T-cell (primary cell): ENCODE measurements around the gene INTS6L. TPM values are rescaled to one million over a fixed set of nuclear protein-coding genes. Genes with fewer than 3 reads are reported as not detected.

Experiments used
- ATAC-seq, 4 experiments: fragments of 200-7000 bp in 3 of 4; fragments of 150-1000 bp in 1 of 4; cut with Tn5 transposase; replicated peaks in 1 of 4; 1 replicate in 3 of 4; 2 replicates in 1 of 4; pipeline ENCODE4 v1.10.0; 2021; ENCODE audit warnings: moderate library complexity in 3 of 4, mild to moderate bottlenecking in 2 of 4, moderate number of reproducible peaks in 1 of 4
- CTCF ChIA-PET, 2 donors: fragments of 300-600 bp; sonication (Branson Sonifier 250); formaldehyde crosslinking; loops; one replicate each; lab custom pipeline; 2022; ENCODE audit warnings: antibody characterized with exemption in 2 of 2; lab: Charles Lee
- POLR2A ChIA-PET, 2 donors: fragments of 300-600 bp; sonication (Branson Sonifier 250); formaldehyde crosslinking; loops; one replicate each; lab custom pipeline; 2022; ENCODE audit warnings: antibody characterized with exemption in 2 of 2; lab: Charles Lee
- DNase-seq, 35 experiments: peaks; one replicate each; pipeline versions ENCODE4 v3.0.0 to v3.0.0-alpha.2; 2013 to 2023
- H3K27ac ChIP-seq: one replicate; pipeline ENCODE4 v1.5.1; 2013; ENCODE audit warnings: low read length
- H3K27me3 ChIP-seq, 2 experiments: replicated peaks in 1 of 2; 1 replicate in 1 of 2; 2 replicates in 1 of 2; pipeline versions ENCODE4 v1.6.1 to v1.7.0; 2013; ENCODE audit warnings: low read length in 1 of 2, mixed read lengths in 1 of 2; ENCODE audit not compliant: control insufficient read depth in 2 of 2, insufficient read depth in 2 of 2; ENCODE audit errors: extremely low read depth in 1 of 2
- H3K36me3 ChIP-seq, 2 donors: 1 replicate in 1 of 2; 2 replicates in 1 of 2; pipeline versions ENCODE4 v1.6.1 to v1.7.0; 2013; ENCODE audit warnings: low read length in 1 of 2; ENCODE audit not compliant: control insufficient read depth in 2 of 2, insufficient read depth in 1 of 2; ENCODE audit errors: extremely low read depth in 1 of 2
- H3K4me1 ChIP-seq, 2 experiments: 1 replicate in 1 of 2; 2 replicates in 1 of 2; pipeline versions ENCODE4 v1.6.1 to v1.7.0; 2013; ENCODE audit warnings: low read length in 2 of 2, mixed read lengths in 1 of 2; ENCODE audit not compliant: insufficient read depth in 2 of 2, control insufficient read depth in 1 of 2; ENCODE audit errors: extremely low read depth in 1 of 2
- H3K4me3 ChIP-seq, 2 donors: 1 replicate in 1 of 2; 2 replicates in 1 of 2; pipeline versions ENCODE4 v1.5.1 to v1.7.0; 2013; ENCODE audit warnings: mild to moderate bottlenecking in 2 of 2, low read length in 1 of 2, moderate library complexity in 1 of 2; ENCODE audit not compliant: control insufficient read depth in 1 of 2; ENCODE audit errors: extremely low read depth in 1 of 2
- H3K9me3 ChIP-seq: 2 replicates; pipeline ENCODE4 v1.7.0; 2013
- H3K27ac Mint-ChIP-seq, 2 donors: one replicate each; pipeline ENCODE4 v1.8.0; 2020 to 2021; ENCODE audit warnings: mild to moderate bottlenecking in 2 of 2, mixed read lengths in 2 of 2
- H3K27me3 Mint-ChIP-seq, 2 donors: one replicate each; pipeline ENCODE4 v1.8.0; 2021 to 2022; ENCODE audit warnings: mixed read lengths in 2 of 2
- H3K36me3 Mint-ChIP-seq: one replicate; pipeline ENCODE4 v1.8.0; 2021; ENCODE audit warnings: mixed read lengths
- H3K4me1 Mint-ChIP-seq, 3 donors: one replicate each; pipeline ENCODE4 v1.8.0; 2020 to 2022; ENCODE audit warnings: mixed read lengths in 3 of 3, mild to moderate bottlenecking in 1 of 3
- H3K4me3 Mint-ChIP-seq, 3 donors: one replicate each; pipeline ENCODE4 v1.8.0; 2020 to 2022; ENCODE audit warnings: mild to moderate bottlenecking in 3 of 3, mixed read lengths in 3 of 3, moderate library complexity in 3 of 3
- H3K9me3 Mint-ChIP-seq, 3 donors: one replicate each; pipeline ENCODE4 v1.8.0; 2020 to 2022; ENCODE audit warnings: mixed read lengths in 3 of 3
- WGBS: methylation state at CpG from one replicate; pipeline ENCODE4 v1.1.5; 2013; ENCODE audit warnings: missing lambda C conversion rate; ENCODE audit not compliant: insufficient coverage; 5-methylcytosine and 5-hydroxymethylcytosine counted together
- total RNA-seq, 35 experiments: library from RNA in 6 of 35; stranded (reverse) in 6 of 35; fragments of 120-200 nt in 1 of 35; gene quantifications; one replicate each; pipeline versions ENCODE4 v1.2.1 to v1.2.4 and lab custom pipeline; 2013 to 2026

INTS6L gene
- total RNA-seq, 5 donors from 2014 or later (not counting 1 experiment from before 2014, with no cell fraction given): 28.6 to 41.8 (median 30.4) TPM

DNA sequence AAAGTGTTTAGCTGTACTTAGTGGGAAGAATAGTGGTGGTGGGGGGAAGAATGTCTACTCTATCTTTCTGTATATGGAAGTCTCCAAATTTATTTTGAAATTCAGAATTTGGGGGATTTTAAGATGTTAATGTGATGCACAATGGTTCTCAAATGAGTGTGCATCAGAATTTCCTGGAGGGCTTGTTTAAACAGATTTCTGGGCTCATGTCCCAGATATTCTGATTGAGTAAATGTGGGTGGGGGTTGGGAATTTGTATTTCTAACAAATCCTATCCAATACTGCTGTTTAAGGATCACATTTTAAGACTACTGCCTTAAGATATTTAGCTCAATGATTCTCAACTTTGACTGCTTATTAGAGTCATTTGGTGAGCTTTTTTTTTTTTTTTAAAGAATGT, 15.1 kb upstream of the INTS6L start:
- H3K27me3 Mint-ChIP-seq: peaks cover 0 to 20% of the 10 kb centered on the region in 2 donors
- H3K36me3 Mint-ChIP-seq: no peaks in the 10 kb centered on the region
- H3K27me3 ChIP-seq: no peaks in the 10 kb centered on the region
- H3K27ac ChIP-seq: no peak overlapping the region
- no peak for DNase-seq
- no peaks in the 10 kb centered on the region for H3K36me3 ChIP-seq
- H3K9me3 ChIP-seq: no peaks in the 10 kb centered on the region
- ChIA-PET CTCF (interaction anchor here in 1 of 2 donors (0.7 kb wide), 1 partner anchor 143 kb away, joined by 4 read pairs; no protein-coding TSS in a partner anchor), POLR2A (interaction anchor here (0.7 to 1.1 kb wide), 2 partner anchors 10 to 15 kb away, joined by 5 to 7 read pairs; no protein-coding TSS in a partner anchor)
- no peak overlapping the region for H3K27ac Mint-ChIP-seq
- ATAC-seq: no peak
- no peaks in the 10 kb centered on the region for H3K4me1 ChIP-seq
- no peaks in the 10 kb centered on the region for H3K4me1 Mint-ChIP-seq
- H3K4me3 ChIP-seq: no peak overlapping the region
- no peaks in the 10 kb centered on the region for H3K9me3 Mint-ChIP-seq
- H3K4me3 Mint-ChIP-seq: no peak overlapping the region

- Mint-ChIP-seq H3K27ac (no peak overlapping the region), H3K9me3 (no peaks in the 10 kb centered on the region), H3K27me3 (peaks cover 0 to 20% of the 10 kb centered on the region in 2 donors), H3K4me3 (no peak overlapping the region), H3K4me1 (no peaks in the 10 kb centered on the region), H3K36me3 (no peaks in the 10 kb centered on the region)
- no peaks in the 10 kb centered on the region for H3K36me3 ChIP-seq
- ATAC-seq: no peak
- ChIA-PET CTCF (no interaction called here), POLR2A (no interaction called here)
- no peaks in the 10 kb centered on the region for H3K4me1 ChIP-seq
- no CpG with 5 or more reads among the region's 2 CpGs for WGBS
- H3K27me3 ChIP-seq: no peaks in the 10 kb centered on the region
- no peaks in the 10 kb centered on the region for H3K9me3 ChIP-seq
- DNase-seq: no peak
- no peak overlapping the region for H3K27ac ChIP-seq
- H3K4me3 ChIP-seq: no peak overlapping the region
Measured at GRCh38 chrX:135509885-135510284, 10.6 kb upstream of the INTS6L start.

GRCh38 chrX:135512508-135513129, 7.8 kb upstream of the INTS6L start:
- CTCF ChIA-PET: no interaction called here
- H3K36me3 ChIP-seq: no peaks in the 10 kb centered on the region
- ATAC-seq (no peak), DNase-seq (no peak)
- no peak overlapping the region for H3K27ac ChIP-seq
- H3K27me3 ChIP-seq: no peaks in the 10 kb centered on the region
- POLR2A ChIA-PET: no interaction called here
- H3K9me3 ChIP-seq: no peaks in the 10 kb centered on the region
- H3K4me3 ChIP-seq: no peak overlapping the region
- no peaks in the 10 kb centered on the region for H3K4me1 ChIP-seq
- Mint-ChIP-seq H3K4me3 (no peak overlapping the region), H3K4me1 (no peaks in the 10 kb centered on the region), H3K27me3 (peaks cover 0 to 31% of the 10 kb centered on the region in 2 donors), H3K27ac (no peak overlapping the region), H3K9me3 (no peaks in the 10 kb centered on the region), H3K36me3 (no peaks in the 10 kb centered on the region)
- whole genome bisulfite sequencing: no CpG with 5 or more reads among the region's 3 CpGs

DNA sequence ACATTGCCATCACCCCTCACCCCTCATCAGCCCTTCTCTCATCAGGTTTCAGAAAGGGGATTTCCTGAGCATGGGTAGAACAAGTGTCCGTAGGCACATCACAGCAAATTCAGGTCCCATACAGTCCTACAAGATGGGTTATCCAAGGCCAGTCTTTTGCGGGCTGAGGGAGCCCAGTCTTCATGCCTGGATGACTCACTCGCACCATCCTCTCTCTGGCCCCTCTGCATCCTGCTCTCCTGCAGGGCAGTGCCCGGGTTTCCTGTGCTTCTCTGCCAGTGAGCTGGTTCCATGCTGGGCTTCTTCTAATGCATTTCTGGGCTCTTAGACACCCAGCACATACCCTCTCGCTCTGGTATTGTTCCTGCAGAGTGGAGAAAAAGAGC, 7.3 kb upstream of the INTS6L start:
- H3K4me1 ChIP-seq: no peaks in the 10 kb centered on the region
- no peaks in the 10 kb centered on the region for H3K27me3 ChIP-seq
- DNase-seq: no peak
- H3K4me3 ChIP-seq: no peak overlapping the region
- ChIA-PET CTCF (no interaction called here), POLR2A (no interaction called here)
- no peak overlapping the region for H3K27ac ChIP-seq
- no peaks in the 10 kb centered on the region for H3K9me3 ChIP-seq
- Mint-ChIP-seq H3K27ac (no peak overlapping the region), H3K4me3 (no peak overlapping the region), H3K27me3 (peaks cover 0 to 29% of the 10 kb centered on the region in 2 donors), H3K9me3 (no peaks in the 10 kb centered on the region), H3K36me3 (no peaks in the 10 kb centered on the region), H3K4me1 (no peaks in the 10 kb centered on the region)
- WGBS: 93% methylated on average over 2 of the region's 5 CpGs
- no peak for ATAC-seq
- H3K36me3 ChIP-seq: no peaks in the 10 kb centered on the region

DNA sequence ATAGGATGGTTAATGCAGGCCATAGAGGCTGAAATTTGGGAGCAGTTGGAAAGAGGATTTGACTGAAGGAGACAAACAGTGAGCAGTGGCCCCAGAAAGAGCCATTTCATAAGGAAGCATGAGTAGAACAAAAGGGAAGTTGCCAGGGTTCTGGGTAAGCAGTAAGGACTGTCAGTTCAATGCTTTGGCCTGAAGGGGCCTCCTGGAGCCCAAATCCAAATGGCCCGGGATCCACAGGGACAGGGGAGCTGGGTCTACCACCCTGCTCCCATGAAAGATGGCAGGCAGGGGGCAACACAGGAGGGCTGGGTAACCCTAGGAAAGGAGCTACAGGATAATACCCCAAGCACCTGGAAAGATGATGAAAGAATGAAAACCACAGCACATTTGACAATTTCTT, 4.1 kb upstream of the INTS6L start:
- ATAC-seq (no peak), DNase-seq (no peak)
- POLR2A ChIA-PET: no interaction called here
- Mint-ChIP-seq H3K4me3 (no peak overlapping the region), H3K27me3 (peaks cover 0 to 22% of the 10 kb centered on the region in 2 donors), H3K27ac (no peak overlapping the region), H3K36me3 (no peaks in the 10 kb centered on the region), H3K4me1 (peaks cover 6 to 9% (median 7%) of the 10 kb centered on the region in 3 donors), H3K9me3 (no peaks in the 10 kb centered on the region)
- Histone ChIP-seq H3K4me3 (no peak overlapping the region), H3K27ac (no peak overlapping the region), H3K4me1 (peaks cover 0 to 7% of the 10 kb centered on the region in 2 experiments), H3K27me3 (no peaks in the 10 kb centered on the region), H3K9me3 (no peaks in the 10 kb centered on the region), H3K36me3 (no peaks in the 10 kb centered on the region)
- no CpG with 5 or more reads among the region's 1 CpG for WGBS
- CTCF ChIA-PET: interaction anchor here in 1 of 2 donors (0.6 kb wide), 1 partner anchor 104 kb away, joined by 3 read pairs; no protein-coding TSS in a partner anchor

DNA sequence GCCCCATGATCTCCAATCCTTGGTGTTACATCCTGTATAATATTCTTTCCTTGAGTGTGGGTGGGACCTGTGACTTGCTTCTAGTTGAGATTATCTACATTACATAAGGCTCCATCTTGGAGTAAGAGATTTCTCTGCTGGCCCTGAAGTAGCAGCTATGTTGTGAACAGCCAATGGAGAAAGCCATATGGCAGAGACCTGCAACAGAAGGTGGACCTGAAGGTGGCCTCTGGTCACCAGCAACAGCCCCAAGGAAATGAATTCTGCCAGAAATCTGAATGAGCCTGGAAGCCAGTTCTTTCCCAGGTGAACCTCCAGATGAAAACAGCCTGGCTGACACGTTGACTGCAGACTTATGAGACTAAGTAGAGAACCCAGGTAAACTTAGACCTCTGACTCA, 2.3 kb upstream of the INTS6L start:
- no CpG with 5 or more reads among the region's 1 CpG for WGBS
- Histone ChIP-seq H3K9me3 (no peaks in the 10 kb centered on the region), H3K4me1 (peaks cover 5 to 11% of the 10 kb centered on the region in 2 experiments), H3K4me3 (no peak overlapping the region), H3K36me3 (no peaks in the 10 kb centered on the region), H3K27me3 (no peaks in the 10 kb centered on the region), H3K27ac (no peak overlapping the region)
- Mint-ChIP-seq H3K9me3 (no peaks in the 10 kb centered on the region), H3K27ac (no peak overlapping the region), H3K27me3 (peaks cover 0 to 22% of the 10 kb centered on the region in 2 donors), H3K36me3 (no peaks in the 10 kb centered on the region), H3K4me3 (no peak overlapping the region), H3K4me1 (peaks cover 15 to 18% (median 15%) of the 10 kb centered on the region in 3 donors)
- no peak for ATAC-seq
- CTCF ChIA-PET: no interaction called here
- DNase-seq: no peak
- POLR2A ChIA-PET: no interaction called here
